ENCODE data around the gene CD300LD.

DNA sequence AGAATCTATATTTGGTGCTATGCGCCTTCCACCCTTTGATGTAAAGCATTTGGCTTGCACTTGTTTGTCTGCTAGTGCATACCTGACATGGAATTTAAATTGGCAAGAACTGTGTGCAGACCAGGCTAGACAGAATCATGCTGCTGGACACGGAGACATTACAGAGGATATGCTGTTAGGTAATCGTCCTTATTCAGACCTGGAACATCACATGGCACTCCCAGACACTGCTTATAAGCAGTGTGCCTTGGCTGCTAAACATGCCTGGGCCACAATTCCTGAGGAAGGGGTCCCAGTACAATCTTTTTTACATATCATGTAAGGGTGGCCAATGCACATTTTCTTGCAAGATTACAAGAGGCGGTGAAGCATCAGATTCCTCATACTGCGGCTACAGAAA lies 6.4 kb downstream of the CD300LD start:
- TF ChIP-seq, protein P1, sequence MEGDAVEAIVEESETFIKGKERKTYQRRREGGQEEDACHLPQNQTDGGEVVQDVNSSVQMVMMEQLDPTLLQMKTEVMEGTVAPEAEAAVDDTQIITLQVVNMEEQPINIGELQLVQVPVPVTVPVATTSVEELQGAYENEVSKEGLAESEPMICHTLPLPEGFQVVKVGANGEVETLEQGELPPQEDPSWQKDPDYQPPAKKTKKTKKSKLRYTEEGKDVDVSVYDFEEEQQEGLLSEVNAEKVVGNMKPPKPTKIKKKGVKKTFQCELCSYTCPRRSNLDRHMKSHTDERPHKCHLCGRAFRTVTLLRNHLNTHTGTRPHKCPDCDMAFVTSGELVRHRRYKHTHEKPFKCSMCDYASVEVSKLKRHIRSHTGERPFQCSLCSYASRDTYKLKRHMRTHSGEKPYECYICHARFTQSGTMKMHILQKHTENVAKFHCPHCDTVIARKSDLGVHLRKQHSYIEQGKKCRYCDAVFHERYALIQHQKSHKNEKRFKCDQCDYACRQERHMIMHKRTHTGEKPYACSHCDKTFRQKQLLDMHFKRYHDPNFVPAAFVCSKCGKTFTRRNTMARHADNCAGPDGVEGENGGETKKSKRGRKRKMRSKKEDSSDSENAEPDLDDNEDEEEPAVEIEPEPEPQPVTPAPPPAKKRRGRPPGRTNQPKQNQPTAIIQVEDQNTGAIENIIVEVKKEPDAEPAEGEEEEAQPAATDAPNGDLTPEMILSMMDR (IDR thresholded peaks at IDR 0.05), result no peak
- no peak for TF ChIP-seq POLR2A (IDR thresholded peaks at IDR 0.05)
